ENCODE data around the gene JAK2.
"Not testable (repeated sequence)": the region's sequence is repeated elsewhere in the genome, so short reads cannot be mapped to it uniquely, and the experiment has no call there.

The JAK2 gene

GRCh38 chr9:5041390-5042115 lies 56.5 kb downstream of the JAK2 start:
- DNase-seq: no peak

GRCh38 chr9:5042661-5043178 lies 57.6 kb downstream of the JAK2 start:
- no peak for DNase-seq

GRCh38 chr9:5043381-5043780 lies 58.3 kb downstream of the JAK2 start:
- DNase-seq: no peak

GRCh38 chr9:5044160-5044559 lies 59.1 kb downstream of the JAK2 start:
- no peak for DNase-seq

- peak in 1 of 58 donors; percentile 1 for DNase-seq
These were observed 67.8 kb downstream of the JAK2 start for GRCh38 chr9:5052838-5053237.

GRCh38 chr9:5062631-5063030 lies 77.6 kb downstream of the JAK2 start:
- no peak for DNase-seq

- no peak for DNase-seq
These were observed 87.8 kb downstream of the JAK2 start for GRCh38 chr9:5072871-5073270.

- no peak for DNase-seq
These were observed 88.6 kb downstream of the JAK2 start for GRCh38 chr9:5073701-5074100.

GRCh38 chr9:5085993-5086392 lies 100.9 kb downstream of the JAK2 start:
- no peak for DNase-seq

- DNase-seq: no peak
These were observed 104.7 kb downstream of the JAK2 start for GRCh38 chr9:5089737-5090136.

GRCh38 chr9:5095795-5096194 lies 110.7 kb downstream of the JAK2 start:
- DNase-seq: no peak

- no peak for DNase-seq
These were observed 114.4 kb downstream of the JAK2 start for GRCh38 chr9:5099466-5099865.

GRCh38 chr9:5101127-5101526 lies 116.1 kb downstream of the JAK2 start:
- DNase-seq: not testable (repeated sequence)

GRCh38 chr9:5106517-5106916 lies 121.4 kb downstream of the JAK2 start:
- DNase-seq: not testable (repeated sequence)

- DNase-seq: no peak
These were observed 126.0 kb downstream of the JAK2 start for GRCh38 chr9:5110867-5111681.

- DNase-seq: no peak
These were observed 126.6 kb downstream of the JAK2 start for GRCh38 chr9:5111696-5112095.

GRCh38 chr9:5112109-5112592 lies 127.1 kb downstream of the JAK2 start:
- DNase-seq: no peak

- DNase-seq: no peak
These were observed 127.6 kb downstream of the JAK2 start for GRCh38 chr9:5112646-5113045.

- DNase-seq: no peak
These were observed 128.5 kb downstream of the JAK2 start for GRCh38 chr9:5113523-5113922.

GRCh38 chr9:5113994-5114748 lies 129.1 kb downstream of the JAK2 start:
- no peak for DNase-seq

- DNase-seq: no peak
These were observed 137.0 kb downstream of the JAK2 start for GRCh38 chr9:5122116-5122515.

- no peak for DNase-seq
These were observed 137.4 kb downstream of the JAK2 start for GRCh38 chr9:5122516-5122915.

Data from anterior cingulate cortex (tissue), 58 donors.